HL-60 (cell line): Measurements from ENCODE around the gene DDR2.
"Not testable (repeated sequence)": the region's sequence is repeated elsewhere in the genome, so short reads cannot be mapped to it uniquely, and the experiment has no call there.

Experiments
- DNase-seq, 2 experiments: peaks; one replicate each; pipeline ENCODE4 v3.0.0-alpha.2; 2010 to 2020; ENCODE audit warnings: low read depth in 1 of 2, low spot score in 1 of 2
- H3K27ac ChIP-seq: fragments of 250-450 bp; sonication (Bioruptor Pico); replicated peaks from 2 replicates; pipeline ENCODE4 v1.5.1; 2020; ENCODE audit warnings: mild to moderate bottlenecking, moderate library complexity
- H3K27me3 ChIP-seq: fragments of 250-450 bp; sonication (Bioruptor Pico); 2 replicates; pipeline ENCODE4 v1.5.1; 2021; ENCODE audit warnings: mild to moderate bottlenecking, moderate library complexity; ENCODE audit not compliant: insufficient read depth, poor library complexity, severe bottlenecking
- H3K4me3 ChIP-seq: replicated peaks from 2 replicates; pipeline ENCODE4 v1.5.1; 2011; ENCODE audit warnings: mild to moderate bottlenecking, control low read depth, low read length; ENCODE audit not compliant: insufficient read depth
- GABPA ChIP-seq: IDR thresholded peaks from 2 replicates; pipeline ENCODE4 v1.6.1; 2012; ENCODE audit warnings: low read depth
- POLR2AphosphoS5 ChIP-seq: IDR thresholded peaks from 2 replicates; pipeline ENCODE4 v1.6.1; 2012; ENCODE audit warnings: low read depth
- SPI1 ChIP-seq: IDR thresholded peaks from 2 replicates; pipeline ENCODE4 v1.6.1; 2012; ENCODE audit warnings: low read depth, mild to moderate bottlenecking, borderline replicate concordance
- TF ChIP-seq, protein P1 (sequence below): IDR thresholded peaks from one replicate; pipeline ENCODE4 v1.5.1; 2011; ENCODE audit warnings: low read length, control low read depth, inconsistent platforms; ENCODE audit not compliant: insufficient read depth
- TF ChIP-seq, protein P2 (sequence below): IDR thresholded peaks from 2 replicates; pipeline ENCODE4 v1.6.1; 2012; ENCODE audit warnings: low read depth; ENCODE audit not compliant: insufficient replicate concordance

The DDR2 gene

DNA sequence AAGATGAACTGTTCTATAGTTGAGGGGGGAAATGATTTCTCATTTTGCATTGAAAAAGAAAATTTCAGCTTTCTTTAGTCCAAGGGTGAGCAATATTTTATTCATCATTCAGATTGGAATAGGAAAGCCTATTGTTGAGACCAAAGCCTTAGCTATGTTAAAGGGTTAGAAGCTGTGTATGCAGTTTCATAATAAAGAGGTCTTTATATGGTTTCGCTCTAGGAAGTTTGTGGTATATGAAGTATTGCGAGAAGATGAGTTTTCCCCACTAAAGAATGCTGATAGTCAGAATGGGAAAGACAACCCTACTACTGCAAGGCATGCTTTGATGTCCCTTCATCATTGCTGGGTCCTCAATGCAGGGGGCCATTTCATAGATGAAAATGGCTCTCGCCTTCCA, 42.2 kb upstream of the DDR2 start:
- Histone ChIP-seq H3K27ac (no peak overlapping the region), H3K27me3 (no peaks in the 10 kb centered on the region), H3K4me3 (no peak overlapping the region)
- DNase-seq = no peak
- TF ChIP-seq POLR2AphosphoS5 = no peak
- no peak for TF ChIP-seq GABPA
- TF ChIP-seq, protein P1, sequence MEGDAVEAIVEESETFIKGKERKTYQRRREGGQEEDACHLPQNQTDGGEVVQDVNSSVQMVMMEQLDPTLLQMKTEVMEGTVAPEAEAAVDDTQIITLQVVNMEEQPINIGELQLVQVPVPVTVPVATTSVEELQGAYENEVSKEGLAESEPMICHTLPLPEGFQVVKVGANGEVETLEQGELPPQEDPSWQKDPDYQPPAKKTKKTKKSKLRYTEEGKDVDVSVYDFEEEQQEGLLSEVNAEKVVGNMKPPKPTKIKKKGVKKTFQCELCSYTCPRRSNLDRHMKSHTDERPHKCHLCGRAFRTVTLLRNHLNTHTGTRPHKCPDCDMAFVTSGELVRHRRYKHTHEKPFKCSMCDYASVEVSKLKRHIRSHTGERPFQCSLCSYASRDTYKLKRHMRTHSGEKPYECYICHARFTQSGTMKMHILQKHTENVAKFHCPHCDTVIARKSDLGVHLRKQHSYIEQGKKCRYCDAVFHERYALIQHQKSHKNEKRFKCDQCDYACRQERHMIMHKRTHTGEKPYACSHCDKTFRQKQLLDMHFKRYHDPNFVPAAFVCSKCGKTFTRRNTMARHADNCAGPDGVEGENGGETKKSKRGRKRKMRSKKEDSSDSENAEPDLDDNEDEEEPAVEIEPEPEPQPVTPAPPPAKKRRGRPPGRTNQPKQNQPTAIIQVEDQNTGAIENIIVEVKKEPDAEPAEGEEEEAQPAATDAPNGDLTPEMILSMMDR = no peak
- TF ChIP-seq SPI1 = no peak
- TF ChIP-seq, protein P2, sequence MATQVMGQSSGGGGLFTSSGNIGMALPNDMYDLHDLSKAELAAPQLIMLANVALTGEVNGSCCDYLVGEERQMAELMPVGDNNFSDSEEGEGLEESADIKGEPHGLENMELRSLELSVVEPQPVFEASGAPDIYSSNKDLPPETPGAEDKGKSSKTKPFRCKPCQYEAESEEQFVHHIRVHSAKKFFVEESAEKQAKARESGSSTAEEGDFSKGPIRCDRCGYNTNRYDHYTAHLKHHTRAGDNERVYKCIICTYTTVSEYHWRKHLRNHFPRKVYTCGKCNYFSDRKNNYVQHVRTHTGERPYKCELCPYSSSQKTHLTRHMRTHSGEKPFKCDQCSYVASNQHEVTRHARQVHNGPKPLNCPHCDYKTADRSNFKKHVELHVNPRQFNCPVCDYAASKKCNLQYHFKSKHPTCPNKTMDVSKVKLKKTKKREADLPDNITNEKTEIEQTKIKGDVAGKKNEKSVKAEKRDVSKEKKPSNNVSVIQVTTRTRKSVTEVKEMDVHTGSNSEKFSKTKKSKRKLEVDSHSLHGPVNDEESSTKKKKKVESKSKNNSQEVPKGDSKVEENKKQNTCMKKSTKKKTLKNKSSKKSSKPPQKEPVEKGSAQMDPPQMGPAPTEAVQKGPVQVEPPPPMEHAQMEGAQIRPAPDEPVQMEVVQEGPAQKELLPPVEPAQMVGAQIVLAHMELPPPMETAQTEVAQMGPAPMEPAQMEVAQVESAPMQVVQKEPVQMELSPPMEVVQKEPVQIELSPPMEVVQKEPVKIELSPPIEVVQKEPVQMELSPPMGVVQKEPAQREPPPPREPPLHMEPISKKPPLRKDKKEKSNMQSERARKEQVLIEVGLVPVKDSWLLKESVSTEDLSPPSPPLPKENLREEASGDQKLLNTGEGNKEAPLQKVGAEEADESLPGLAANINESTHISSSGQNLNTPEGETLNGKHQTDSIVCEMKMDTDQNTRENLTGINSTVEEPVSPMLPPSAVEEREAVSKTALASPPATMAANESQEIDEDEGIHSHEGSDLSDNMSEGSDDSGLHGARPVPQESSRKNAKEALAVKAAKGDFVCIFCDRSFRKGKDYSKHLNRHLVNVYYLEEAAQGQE = no peak

DNA sequence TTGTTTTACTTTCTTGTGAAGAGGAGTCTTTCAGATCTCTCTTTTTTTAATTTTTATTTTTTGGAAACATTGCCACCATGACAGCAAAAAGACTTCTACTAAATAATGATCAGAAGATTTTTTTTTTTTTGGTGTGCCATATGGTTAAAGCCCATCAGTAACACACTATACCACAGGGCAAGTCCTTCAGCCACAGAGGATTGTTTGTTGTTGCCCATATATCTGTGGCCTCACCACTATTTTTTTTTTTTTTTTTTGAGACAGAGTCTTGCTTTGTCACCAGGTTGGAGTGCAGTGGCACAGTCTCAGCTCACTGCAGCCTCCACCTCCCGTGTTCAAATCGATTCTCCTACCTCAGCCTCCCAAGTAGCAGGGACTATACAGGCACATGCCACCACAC, 41.6 kb upstream of the DDR2 start:
- no peak overlapping the region for H3K4me3 ChIP-seq
- no peaks in the 10 kb centered on the region for H3K27me3 ChIP-seq
- TF ChIP-seq POLR2AphosphoS5 (no peak), SPI1 (no peak), GABPA (no peak)
- TF ChIP-seq, protein P1 = no peak
- TF ChIP-seq, protein P2 = no peak
- H3K27ac ChIP-seq = no peak overlapping the region
- DNase-seq = no peak

DNA sequence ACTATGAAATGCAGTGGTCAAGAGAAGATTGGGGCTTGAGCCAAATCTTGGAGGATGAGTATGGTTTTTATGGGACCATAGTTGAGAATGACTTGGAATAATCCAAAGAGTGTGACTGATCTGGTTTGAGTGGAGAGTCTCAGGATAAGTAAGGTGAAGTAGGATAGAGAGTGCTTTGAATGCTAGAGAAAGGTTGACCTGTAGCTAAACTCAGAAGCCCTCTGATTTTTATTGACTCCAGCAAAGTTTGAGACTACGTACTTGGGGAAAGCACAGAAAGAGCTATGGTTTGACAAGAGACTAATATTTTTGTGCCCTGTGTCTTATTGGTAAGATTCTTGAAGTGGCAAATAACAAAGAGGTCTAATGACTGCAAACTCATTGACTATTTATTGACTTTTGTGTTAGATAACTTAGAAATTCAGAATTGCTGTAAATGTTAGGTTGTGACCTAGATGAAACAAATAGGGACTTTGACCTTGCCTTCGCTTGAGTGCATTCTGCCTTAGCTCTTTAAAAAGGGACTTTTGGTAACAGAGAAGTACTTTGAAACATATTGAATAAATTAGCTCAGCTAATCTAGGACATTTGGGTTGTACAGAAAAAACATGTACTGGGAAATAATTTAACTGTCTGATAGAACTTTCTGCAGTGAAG, 35.6 kb upstream of the DDR2 start:
- Histone ChIP-seq H3K27me3 (no peaks in the 10 kb centered on the region), H3K27ac (no peak overlapping the region), H3K4me3 (no peak overlapping the region)
- DNase-seq = no peak
- no peak for TF ChIP-seq SPI1

DNA sequence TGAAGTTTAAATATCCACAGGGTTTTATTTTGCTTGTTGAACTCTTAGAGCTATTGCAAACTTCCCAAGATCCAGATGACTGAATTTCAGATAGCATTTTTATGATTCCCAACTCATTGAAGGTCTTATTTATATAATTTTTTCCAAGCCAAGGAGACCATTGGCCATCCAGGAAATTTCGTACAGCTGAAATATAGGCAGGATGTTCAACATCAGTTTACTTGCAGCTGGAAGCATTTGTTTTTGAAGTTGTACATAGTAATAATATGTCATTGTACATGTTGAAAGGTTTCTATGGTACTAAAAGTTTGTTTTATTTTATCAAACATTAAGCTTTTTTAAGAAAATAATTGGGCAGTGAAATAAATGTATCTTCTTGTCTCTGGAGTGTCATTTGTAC, 32.8 kb upstream of the DDR2 start:
- H3K27ac ChIP-seq = no peak overlapping the region
- H3K27me3 ChIP-seq = no peaks in the 10 kb centered on the region
- TF ChIP-seq GABPA = no peak
- TF ChIP-seq, protein P2 = no peak
- TF ChIP-seq, protein P1 = no peak
- TF ChIP-seq SPI1 = no peak
- no peak for TF ChIP-seq POLR2AphosphoS5
- DNase-seq = no peak
- H3K4me3 ChIP-seq = no peak overlapping the region

DNA sequence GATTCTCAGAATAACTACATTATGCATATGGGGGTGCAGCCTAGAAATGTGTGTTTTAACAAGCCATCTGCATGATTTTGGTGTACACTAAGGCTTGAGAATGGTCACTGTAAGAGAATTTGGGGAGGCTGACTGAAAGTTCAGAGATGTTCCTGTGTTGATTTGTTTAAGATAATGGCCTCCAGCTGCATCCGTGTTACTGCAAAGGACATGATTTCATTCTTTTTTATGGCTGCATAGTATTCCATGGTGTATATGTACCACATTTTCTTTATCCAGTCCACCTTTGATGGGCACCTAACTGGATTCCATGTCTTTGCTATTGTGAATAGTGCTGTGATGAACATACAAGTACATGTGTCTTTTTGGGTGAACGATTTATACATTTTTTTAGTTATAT, 29.1 kb upstream of the DDR2 start:
- DNase-seq, H3K27me3 ChIP-seq, H3K4me3 ChIP-seq, H3K27ac ChIP-seq: not testable (repeated sequence)
